Measurements from ENCODE around the gene KRT13.

DNA sequence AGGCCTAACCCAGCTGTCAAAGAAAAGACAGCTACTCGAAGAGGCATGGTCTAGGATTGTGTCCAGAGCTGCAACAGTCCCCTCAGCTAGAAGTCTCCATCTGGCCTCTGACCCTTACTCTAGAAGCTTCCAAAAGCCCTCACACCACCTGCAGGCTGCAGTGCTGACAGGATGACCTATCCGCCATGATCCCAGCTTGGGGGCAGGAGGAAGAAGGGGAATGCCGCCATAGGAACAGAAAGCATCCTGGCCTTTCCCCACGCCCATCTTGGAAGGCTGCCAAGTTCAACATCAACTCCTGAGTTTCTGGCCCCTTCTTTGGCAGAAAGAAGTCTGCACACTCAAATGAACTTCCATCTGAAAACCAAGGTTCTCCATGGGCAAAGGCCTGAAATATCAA, 12.6 kb downstream of the KRT13 start:
- TF ChIP-seq, protein P1, sequence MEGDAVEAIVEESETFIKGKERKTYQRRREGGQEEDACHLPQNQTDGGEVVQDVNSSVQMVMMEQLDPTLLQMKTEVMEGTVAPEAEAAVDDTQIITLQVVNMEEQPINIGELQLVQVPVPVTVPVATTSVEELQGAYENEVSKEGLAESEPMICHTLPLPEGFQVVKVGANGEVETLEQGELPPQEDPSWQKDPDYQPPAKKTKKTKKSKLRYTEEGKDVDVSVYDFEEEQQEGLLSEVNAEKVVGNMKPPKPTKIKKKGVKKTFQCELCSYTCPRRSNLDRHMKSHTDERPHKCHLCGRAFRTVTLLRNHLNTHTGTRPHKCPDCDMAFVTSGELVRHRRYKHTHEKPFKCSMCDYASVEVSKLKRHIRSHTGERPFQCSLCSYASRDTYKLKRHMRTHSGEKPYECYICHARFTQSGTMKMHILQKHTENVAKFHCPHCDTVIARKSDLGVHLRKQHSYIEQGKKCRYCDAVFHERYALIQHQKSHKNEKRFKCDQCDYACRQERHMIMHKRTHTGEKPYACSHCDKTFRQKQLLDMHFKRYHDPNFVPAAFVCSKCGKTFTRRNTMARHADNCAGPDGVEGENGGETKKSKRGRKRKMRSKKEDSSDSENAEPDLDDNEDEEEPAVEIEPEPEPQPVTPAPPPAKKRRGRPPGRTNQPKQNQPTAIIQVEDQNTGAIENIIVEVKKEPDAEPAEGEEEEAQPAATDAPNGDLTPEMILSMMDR (IDR thresholded peaks at IDR 0.05; ENCODE audit: poor library complexity) = no peak
- TF ChIP-seq EZH2 (IDR thresholded peaks at IDR 0.05; ENCODE audit: borderline replicate concordance) = no peak

Measured in hepatocyte (in vitro differentiated cells).